IMR-90 (cell line): ENCODE results near the gene ZBTB14. TPM values are rescaled to one million over a fixed set of nuclear protein-coding genes. Genes with fewer than 3 reads are reported as not detected.

ENCODE experiments used
- ATAC-seq: fragments of 200-7000 bp; cut with Tn5 transposase; 2 replicates; pipeline ENCODE4 v1.9.1; 2020; ENCODE audit warnings: low read depth, mild to moderate bottlenecking, moderate library complexity
- BruUV-seq: library from RNA; stranded (reverse); fragments of 400-500 nt; replicated peaks from 2 replicates; lab custom pipeline; 2021; lab: Mats Ljungman, UMichigan
- CTCF ChIA-PET: fragments of 300-600 bp; formaldehyde crosslinking; extraction: SDS; loops from one replicate; lab custom pipeline; 2021; ENCODE audit warnings: antibody characterized with exemption; lab: Yijun Ruan, JAX
- POLR2A ChIA-PET: fragments of 300-600 bp; sonication (Branson Sonifier 250); formaldehyde crosslinking; loops from one replicate; lab custom pipeline; 2022; ENCODE audit warnings: antibody characterized with exemption; ENCODE audit not compliant: unreplicated experiment; lab: Charles Lee
- DNase-seq: peaks from one replicate; pipeline ENCODE4 v3.0.0; 2013
- H2AFZ ChIP-seq: replicated peaks from 2 replicates; pipeline ENCODE3; 2013; ENCODE audit warnings: low read length, mild to moderate bottlenecking; ENCODE audit not compliant: poor library complexity
- H2AK5ac ChIP-seq: 2 replicates; pipeline ENCODE4 v1.6.1; 2013; ENCODE audit warnings: low read depth, low read length, inconsistent platforms
- H2AK9ac ChIP-seq: replicated peaks from 2 replicates; pipeline ENCODE3; 2013; ENCODE audit warnings: mild to moderate bottlenecking, low read depth, low read length, moderate library complexity; ENCODE audit not compliant: poor library complexity
- H2BK120ac ChIP-seq: 2 replicates; pipeline ENCODE4 v1.6.1; 2013; ENCODE audit warnings: low read depth, low read length, inconsistent platforms
- H2BK15ac ChIP-seq: 3 replicates; pipeline ENCODE4 v1.6.1; 2013; ENCODE audit warnings: low read depth, low read length, inconsistent platforms
- H2BK20ac ChIP-seq: 2 replicates; pipeline ENCODE4 v1.6.1; 2013; ENCODE audit warnings: low read depth, mild to moderate bottlenecking, inconsistent platforms, low read length, moderate library complexity
- H2BK5ac ChIP-seq: 2 replicates; pipeline ENCODE4 v1.6.1; 2013; ENCODE audit warnings: mild to moderate bottlenecking, low read depth, low read length, inconsistent platforms; ENCODE audit not compliant: poor library complexity, severe bottlenecking
- H3K14ac ChIP-seq: replicated peaks from 2 replicates; pipeline ENCODE4 v1.6.1; 2013; ENCODE audit warnings: low read depth, low read length, inconsistent platforms
- H3K18ac ChIP-seq: 2 replicates; pipeline ENCODE4 v1.6.1; 2013; ENCODE audit warnings: low read depth, low read length, control low read depth
- H3K23ac ChIP-seq: 2 replicates; pipeline ENCODE4 v1.6.1; 2013; ENCODE audit warnings: low read depth, low read length, inconsistent platforms
- H3K27ac ChIP-seq: 2 replicates; pipeline ENCODE4 v1.5.1; 2013; ENCODE audit warnings: mild to moderate bottlenecking, control low read depth, low read length; ENCODE audit not compliant: insufficient read depth
- H3K27me3 ChIP-seq: 2 replicates; pipeline ENCODE4 v1.6.1; 2013; ENCODE audit warnings: low read length; ENCODE audit not compliant: control insufficient read depth, insufficient read depth
- H3K36me3 ChIP-seq: 2 replicates; pipeline ENCODE4 v1.6.1; 2013; ENCODE audit warnings: low read length, mixed read lengths; ENCODE audit not compliant: control insufficient read depth, insufficient read depth
- H3K4ac ChIP-seq: 2 replicates; pipeline ENCODE4 v1.6.1; 2013; ENCODE audit warnings: low read depth, low read length, inconsistent platforms
- H3K4me1 ChIP-seq: 2 replicates; pipeline ENCODE4 v1.6.1; 2013; ENCODE audit warnings: low read length, mixed read lengths; ENCODE audit not compliant: control insufficient read depth, insufficient read depth
- H3K4me2 ChIP-seq: 2 replicates; pipeline ENCODE4 v1.6.1; 2013; ENCODE audit warnings: low read depth, mild to moderate bottlenecking, control low read depth, low read length, moderate library complexity
- H3K4me3 ChIP-seq: 2 replicates; pipeline ENCODE4 v1.5.1; 2013; ENCODE audit warnings: low read depth, mild to moderate bottlenecking, control low read depth, low read length, moderate library complexity; ENCODE audit not compliant: insufficient read depth
- H3K56ac ChIP-seq: 2 replicates; pipeline ENCODE4 v1.6.1; 2013; ENCODE audit warnings: low read length, inconsistent platforms; ENCODE audit not compliant: insufficient read depth; ENCODE audit errors: extremely low read depth
- H3K79me1 ChIP-seq, 2 experiments: 2 replicates each; pipeline ENCODE4 v1.6.1; 2013; ENCODE audit warnings: low read length in 2 of 2, inconsistent platforms in 1 of 2, low read depth in 1 of 2
- H3K9ac ChIP-seq: 2 replicates; pipeline ENCODE4 v1.6.1; 2013; ENCODE audit warnings: low read depth, low read length, control low read depth
- H3K9me1 ChIP-seq: 2 replicates; pipeline ENCODE4 v1.6.1; 2013; ENCODE audit warnings: low read length, inconsistent platforms; ENCODE audit not compliant: insufficient read depth
- H3K9me3 ChIP-seq: 2 replicates; pipeline ENCODE4 v1.6.1; 2013; ENCODE audit warnings: low read length; ENCODE audit not compliant: control insufficient read depth, insufficient read depth
- H4K20me1 ChIP-seq: 2 replicates; pipeline ENCODE4 v1.6.1; 2013; ENCODE audit warnings: low read length, inconsistent platforms; ENCODE audit not compliant: insufficient read depth
- H4K5ac ChIP-seq: 2 replicates; pipeline ENCODE4 v1.6.1; 2013; ENCODE audit warnings: mild to moderate bottlenecking, low read depth, low read length, control low read depth
- H4K8ac ChIP-seq, 2 experiments: 2 replicates each; pipeline ENCODE4 v1.6.1; 2013; ENCODE audit warnings: low read depth in 2 of 2, low read length in 2 of 2, control low read depth in 1 of 2, inconsistent platforms in 1 of 2
- H4K91ac ChIP-seq: 2 replicates; pipeline ENCODE4 v1.6.1; 2013; ENCODE audit warnings: low read depth, low read length, inconsistent platforms; ENCODE audit not compliant: insufficient read depth
- BHLHE40 ChIP-seq: fragments of 150-350 bp; IDR thresholded peaks from 2 replicates; pipeline ENCODE4 v1.6.1; 2016; ENCODE audit warnings: mild to moderate bottlenecking, low read depth, low read length
- CEBPB ChIP-seq: IDR thresholded peaks from 2 replicates; pipeline ENCODE4 v1.6.1; 2012; ENCODE audit warnings: low read depth, low read length, improper control_type of control experiment
- CHD1 ChIP-seq: IDR thresholded peaks from 2 replicates; pipeline ENCODE4 v1.6.1; 2012; ENCODE audit warnings: low read depth, low read length, improper control_type of control experiment
- FOS ChIP-seq: fragments of 150-350 bp; IDR thresholded peaks from 2 replicates; pipeline ENCODE4 v1.6.1; 2016; ENCODE audit warnings: low read depth, low read length
- MAFK ChIP-seq: IDR thresholded peaks from 2 replicates; pipeline ENCODE4 v1.6.1; 2012; ENCODE audit warnings: low read depth, low read length, improper control_type of control experiment
- MAZ ChIP-seq: IDR thresholded peaks from 2 replicates; pipeline ENCODE4 v1.6.1; 2012; ENCODE audit warnings: low read depth, mild to moderate bottlenecking, low read length, improper control_type of control experiment, moderate library complexity, borderline replicate concordance
- MXI1 ChIP-seq: IDR thresholded peaks from 2 replicates; pipeline ENCODE4 v1.6.1; 2012; ENCODE audit warnings: low read depth, mild to moderate bottlenecking, low read length, moderate library complexity, borderline replicate concordance
- NFE2L2 ChIP-seq: fragments of 150-350 bp; IDR thresholded peaks from 2 replicates; pipeline ENCODE4 v1.6.1; 2016; ENCODE audit warnings: low read depth, mild to moderate bottlenecking, low read length
- POLR2A ChIP-seq: IDR thresholded peaks from 2 replicates; pipeline ENCODE4 v1.6.1; 2012; ENCODE audit warnings: mild to moderate bottlenecking, low read depth, low read length
- RAD21 ChIP-seq: IDR thresholded peaks from 2 replicates; pipeline ENCODE4 v1.6.1; 2012; ENCODE audit warnings: low read length, improper control_type of control experiment
- RCOR1 ChIP-seq: IDR thresholded peaks from 2 replicates; pipeline ENCODE4 v1.6.1; 2012; ENCODE audit warnings: mild to moderate bottlenecking, low read length, improper control_type of control experiment; ENCODE audit not compliant: insufficient replicate concordance
- RFX5 ChIP-seq: IDR thresholded peaks from 2 replicates; pipeline ENCODE4 v1.8.0; 2012; ENCODE audit warnings: low read depth, mild to moderate bottlenecking, low read length, moderate library complexity
- SMC3 ChIP-seq: fragments of 150-350 bp; IDR thresholded peaks from 2 replicates; pipeline ENCODE4 v1.6.1; 2016; ENCODE audit warnings: low read depth, mild to moderate bottlenecking, antibody characterized with exemption, low read length, moderate library complexity
- WGBS, 2 experiments: methylation state at CpG; one replicate each; pipeline versions ENCODE4 v1.1.5 to v1.1.7; 2013; ENCODE audit warnings: missing lambda C conversion rate in 2 of 2; ENCODE audit not compliant: insufficient read length in 1 of 2; ENCODE audit errors: extremely low coverage in 2 of 2; 5-methylcytosine and 5-hydroxymethylcytosine counted together
- dilution Hi-C: fragments of 300-500 bp; cut with HindIII; formaldehyde crosslinking; loops from one replicate; pipeline ENCODE4 v1.14.3; 2018; ENCODE audit warnings: low sequenced_read_pairs; ENCODE audit not compliant: unreplicated experiment
- in situ Hi-C: fragments of 300-500 bp; cut with MboI; formaldehyde crosslinking; loops from 3 replicates; pipeline ENCODE4 v1.14.3; 2019; ENCODE audit warnings: low sequenced_read_pairs, inconsistent platforms, mixed read lengths
- intact Hi-C: fragments of 100-400 bp; cut with micrococcal nuclease; formaldehyde crosslinking; loops from 2 replicates; pipeline ENCODE4 v1.10.0; 2022
- polyA plus RNA-seq, 3 experiments: library from polyadenylated mRNA; depleted of rRNA; stranded (reverse); fragments of >200 nt; gene quantifications; 2 replicates each; pipeline ENCODE4 v1.2.3, GENCODE V29; 2012; ENCODE audit warnings: low replicate concordance in 1 of 3
- total RNA-seq: library from RNA; depleted of rRNA; stranded (reverse); fragments of >200 nt; gene quantifications from 2 replicates; pipeline ENCODE4 v1.2.3, GENCODE V29; 2012
- TF ChIP-seq, protein P1 (sequence below): conservative IDR thresholded peaks from 2 replicates; pipeline ENCODE4 v1.5.1; 2012; ENCODE audit warnings: mild to moderate bottlenecking, low read depth, low read length, improper control_type of control experiment
- TF ChIP-seq, protein P2 (sequence below): fragments of 150-350 bp; IDR thresholded peaks from 2 replicates; pipeline ENCODE4 v1.6.1; 2016; ENCODE audit warnings: low read depth, mild to moderate bottlenecking, low read length, moderate library complexity, borderline replicate concordance
- TF ChIP-seq, protein P3 (sequence below): fragments of 150-350 bp; IDR thresholded peaks from 2 replicates; pipeline ENCODE4 v1.6.1; 2017; ENCODE audit warnings: mild to moderate bottlenecking, antibody characterized with exemption, low read length, low read depth

ZBTB14 gene
- total and polyA plus RNA-seq, 2 of the 4 experiments (the other 2 are of a cell fraction), result 5.8 to 9.1 TPM

DNA sequence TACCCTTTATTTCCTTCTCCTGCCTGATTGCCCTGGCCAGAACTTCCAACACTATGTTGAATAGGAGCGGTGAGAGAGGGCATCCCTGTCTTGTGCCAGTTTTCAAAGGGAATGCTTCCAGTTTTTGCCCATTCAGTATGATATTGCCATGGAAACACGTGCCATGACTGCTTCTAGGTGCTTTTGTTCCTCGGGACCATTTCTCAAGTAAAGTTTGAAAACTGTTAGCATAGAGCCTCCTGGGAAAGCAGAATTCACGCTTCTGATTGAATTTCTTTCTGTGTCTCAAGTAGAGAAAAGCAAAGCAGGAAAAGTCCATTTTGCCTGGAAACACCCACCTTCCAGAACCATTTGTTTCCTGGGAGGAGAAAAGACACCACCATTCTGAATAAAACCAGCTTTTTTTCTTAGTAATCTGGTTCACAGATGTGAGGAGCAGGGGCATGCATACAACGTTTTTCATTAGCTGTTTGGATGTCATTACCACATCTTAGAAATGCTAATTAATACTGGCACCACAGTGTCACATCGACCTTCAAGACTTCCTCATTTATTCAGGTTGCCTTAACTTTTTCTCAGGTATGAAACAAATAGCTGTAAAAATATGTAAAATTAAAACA lies 39.0 kb upstream of the ZBTB14 start:
- H4K20me1 ChIP-seq, result no peaks in the 10 kb centered on the region
- no peak overlapping the region for H2BK120ac ChIP-seq
- H3K23ac ChIP-seq, result no peak overlapping the region
- H3K79me1 ChIP-seq, result no peaks in the 10 kb centered on the region
- in situ Hi-C loops, result no loop called here
- no peak overlapping the region for H3K4me3 ChIP-seq
- no peak overlapping the region for H3K4ac ChIP-seq
- H3K9ac ChIP-seq, result no peak overlapping the region
- no peak overlapping the region for H4K91ac ChIP-seq
- H3K4me1 ChIP-seq, result no peaks in the 10 kb centered on the region
- no peak overlapping the region for H2BK15ac ChIP-seq
- no peak overlapping the region for H2BK20ac ChIP-seq
- no peak for DNase-seq
- H2AFZ ChIP-seq, result no peak overlapping the region
- no peak overlapping the region for H3K14ac ChIP-seq
- ChIA-PET POLR2A (no interaction called here), CTCF (no interaction called here)
- H2AK5ac ChIP-seq, result no peak overlapping the region
- no peak overlapping the region for H3K27ac ChIP-seq
- no peak overlapping the region for H3K18ac ChIP-seq
- H4K5ac ChIP-seq, result no peak overlapping the region
- BruUV-seq, result no TSS peak
- TF ChIP-seq SMC3 (no peak), NFE2L2 (no peak), FOS (no peak), RAD21 (no peak), CEBPB (no peak), RCOR1 (no peak), POLR2A (no peak), MXI1 (no peak), MAFK (no peak), CHD1 (no peak), BHLHE40 (no peak), MAZ (no peak), RFX5 (no peak)
- TF ChIP-seq, protein P1, sequence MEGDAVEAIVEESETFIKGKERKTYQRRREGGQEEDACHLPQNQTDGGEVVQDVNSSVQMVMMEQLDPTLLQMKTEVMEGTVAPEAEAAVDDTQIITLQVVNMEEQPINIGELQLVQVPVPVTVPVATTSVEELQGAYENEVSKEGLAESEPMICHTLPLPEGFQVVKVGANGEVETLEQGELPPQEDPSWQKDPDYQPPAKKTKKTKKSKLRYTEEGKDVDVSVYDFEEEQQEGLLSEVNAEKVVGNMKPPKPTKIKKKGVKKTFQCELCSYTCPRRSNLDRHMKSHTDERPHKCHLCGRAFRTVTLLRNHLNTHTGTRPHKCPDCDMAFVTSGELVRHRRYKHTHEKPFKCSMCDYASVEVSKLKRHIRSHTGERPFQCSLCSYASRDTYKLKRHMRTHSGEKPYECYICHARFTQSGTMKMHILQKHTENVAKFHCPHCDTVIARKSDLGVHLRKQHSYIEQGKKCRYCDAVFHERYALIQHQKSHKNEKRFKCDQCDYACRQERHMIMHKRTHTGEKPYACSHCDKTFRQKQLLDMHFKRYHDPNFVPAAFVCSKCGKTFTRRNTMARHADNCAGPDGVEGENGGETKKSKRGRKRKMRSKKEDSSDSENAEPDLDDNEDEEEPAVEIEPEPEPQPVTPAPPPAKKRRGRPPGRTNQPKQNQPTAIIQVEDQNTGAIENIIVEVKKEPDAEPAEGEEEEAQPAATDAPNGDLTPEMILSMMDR, result no peak
- TF ChIP-seq, protein P2, sequence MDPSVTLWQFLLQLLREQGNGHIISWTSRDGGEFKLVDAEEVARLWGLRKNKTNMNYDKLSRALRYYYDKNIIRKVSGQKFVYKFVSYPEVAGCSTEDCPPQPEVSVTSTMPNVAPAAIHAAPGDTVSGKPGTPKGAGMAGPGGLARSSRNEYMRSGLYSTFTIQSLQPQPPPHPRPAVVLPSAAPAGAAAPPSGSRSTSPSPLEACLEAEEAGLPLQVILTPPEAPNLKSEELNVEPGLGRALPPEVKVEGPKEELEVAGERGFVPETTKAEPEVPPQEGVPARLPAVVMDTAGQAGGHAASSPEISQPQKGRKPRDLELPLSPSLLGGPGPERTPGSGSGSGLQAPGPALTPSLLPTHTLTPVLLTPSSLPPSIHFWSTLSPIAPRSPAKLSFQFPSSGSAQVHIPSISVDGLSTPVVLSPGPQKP, result no peak
- TF ChIP-seq, protein P3, sequence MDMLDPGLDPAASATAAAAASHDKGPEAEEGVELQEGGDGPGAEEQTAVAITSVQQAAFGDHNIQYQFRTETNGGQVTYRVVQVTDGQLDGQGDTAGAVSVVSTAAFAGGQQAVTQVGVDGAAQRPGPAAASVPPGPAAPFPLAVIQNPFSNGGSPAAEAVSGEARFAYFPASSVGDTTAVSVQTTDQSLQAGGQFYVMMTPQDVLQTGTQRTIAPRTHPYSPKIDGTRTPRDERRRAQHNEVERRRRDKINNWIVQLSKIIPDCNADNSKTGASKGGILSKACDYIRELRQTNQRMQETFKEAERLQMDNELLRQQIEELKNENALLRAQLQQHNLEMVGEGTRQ, result no peak
- no peaks in the 10 kb centered on the region for H3K27me3 ChIP-seq
- intact Hi-C loops, result no loop called here
- no peak overlapping the region for H2AK9ac ChIP-seq
- H4K8ac ChIP-seq, result no peak overlapping the region
- dilution Hi-C loops, result no loop called here
- H3K56ac ChIP-seq, result no peak overlapping the region
- ATAC-seq, result no peak
- no peaks in the 10 kb centered on the region for H3K9me3 ChIP-seq
- H3K36me3 ChIP-seq, result no peaks in the 10 kb centered on the region
- H2BK5ac ChIP-seq, result no peak overlapping the region
- H3K9me1 ChIP-seq, result no peaks in the 10 kb centered on the region
- WGBS, 2 experiments, result 0% methylated on average over 1 of the region's 6 CpGs; no CpG with 5 or more reads in 1 of the 2 experiments
- H3K4me2 ChIP-seq, result no peak overlapping the region
